GM12891 (cell line): ENCODE measurements around the gene SDHC.

Source experiments
- PAX5 ChIP-seq: IDR thresholded peaks from 2 replicates; pipeline ENCODE4 v1.6.1; 2011; ENCODE audit warnings: low read length, moderate library complexity, mild to moderate bottlenecking; ENCODE audit not compliant: insufficient read depth, severe bottlenecking
- POLR2A ChIP-seq: IDR thresholded peaks from 2 replicates; pipeline ENCODE4 v1.6.1; 2011; ENCODE audit warnings: low read depth, low read length, control low read depth
- POLR2AphosphoS5 ChIP-seq: IDR thresholded peaks from 2 replicates; pipeline ENCODE4 v1.6.1; 2011; ENCODE audit warnings: low read depth, low read length, control low read depth
- POU2F2 ChIP-seq: IDR thresholded peaks from 2 replicates; pipeline ENCODE4 v1.6.1; 2011; ENCODE audit warnings: low read depth, mild to moderate bottlenecking, control low read depth, low read length, moderate library complexity
- SPI1 ChIP-seq: IDR thresholded peaks from 2 replicates; pipeline ENCODE4 v1.6.1; 2011; ENCODE audit warnings: low read depth, low read length, control low read depth
- TAF1 ChIP-seq: IDR thresholded peaks from 2 replicates; pipeline ENCODE4 v1.6.1; 2011; ENCODE audit warnings: low read depth, low read length, control low read depth

GRCh38 chr1:161373442-161373841 lies 59.3 kb downstream of the SDHC start:
- TF ChIP-seq POLR2A (no peak), POLR2AphosphoS5 (no peak), TAF1 (no peak), SPI1 (peak; percentile 47; the same call in 1 of the 2 replicates), POU2F2 (no peak), PAX5 (no peak)
